Keratinocyte (primary cell): ENCODE data around the gene SPATA9. TPM values are rescaled to one million over a fixed set of nuclear protein-coding genes. Genes with fewer than 3 reads are reported as not detected.
"Not testable (repeated sequence)": the region's sequence is repeated elsewhere in the genome, so short reads cannot be mapped to it uniquely, and the experiment has no call there.

ENCODE experiments used
- DNase-seq: peaks from one replicate; pipeline ENCODE4 v3.0.0-alpha.2; 2011; ENCODE audit warnings: low read depth, missing footprints, low spot score
- FAIRE-seq: peaks from 2 replicates; lab custom pipeline; 2011; peaks lifted over from hg19 to GRCh38; lab: Jason Lieb, UNC
- H2AFZ ChIP-seq: 2 replicates; pipeline ENCODE4 v1.6.0; 2012; ENCODE audit warnings: low read length, control low read depth, inconsistent platforms; ENCODE audit not compliant: control insufficient read depth
- H3K27ac ChIP-seq: 2 replicates; pipeline ENCODE4 v1.5.1; 2011; ENCODE audit warnings: low read length; ENCODE audit not compliant: control insufficient read depth, insufficient read depth
- H3K27me3 ChIP-seq: 3 replicates; pipeline ENCODE4 v1.6.0; 2011; ENCODE audit warnings: low read length; ENCODE audit not compliant: control insufficient read depth, insufficient read depth; ENCODE audit errors: extremely low read depth
- H3K36me3 ChIP-seq, 2 experiments: 2 replicates in 1 of 2; 3 replicates in 1 of 2; pipeline ENCODE4 v1.5.1; 2011; ENCODE audit warnings: low read length in 2 of 2, mild to moderate bottlenecking in 1 of 2; ENCODE audit not compliant: control insufficient read depth in 2 of 2, insufficient read depth in 2 of 2; ENCODE audit errors: extremely low read depth in 1 of 2
- H3K4me1 ChIP-seq: 3 replicates; pipeline ENCODE4 v1.5.1; 2011; ENCODE audit warnings: low read length; ENCODE audit not compliant: control insufficient read depth, insufficient read depth; ENCODE audit errors: extremely low read depth
- H3K4me2 ChIP-seq: 3 replicates; pipeline ENCODE4 v1.6.0; 2011; ENCODE audit warnings: low read depth, low read length; ENCODE audit not compliant: control insufficient read depth, insufficient read depth; ENCODE audit errors: extremely low read depth
- H3K4me3 ChIP-seq, 3 experiments: fragments of 200-600 bp in 1 of 3; sonication (generic) in 1 of 3; 2 replicates in 2 of 3; 3 replicates in 1 of 3; pipeline ENCODE4 v1.5.1; 2011 to 2016; ENCODE audit warnings: low read length in 3 of 3, mild to moderate bottlenecking in 3 of 3, control low read depth in 2 of 3, inconsistent platforms in 1 of 3, low read depth in 1 of 3, mixed read lengths in 1 of 3, mixed run types in 1 of 3, moderate library complexity in 1 of 3; ENCODE audit not compliant: control insufficient read depth in 2 of 3, insufficient read depth in 2 of 3; ENCODE audit errors: extremely low read depth in 1 of 3
- H3K79me2 ChIP-seq: 2 replicates; pipeline ENCODE4 v1.6.0; 2012; ENCODE audit warnings: low read length; ENCODE audit not compliant: control insufficient read depth, insufficient read depth
- H3K9ac ChIP-seq: 3 replicates; pipeline ENCODE4 v1.6.0; 2011; ENCODE audit warnings: low read length; ENCODE audit not compliant: control insufficient read depth, insufficient read depth; ENCODE audit errors: extremely low read depth
- H3K9me1 ChIP-seq: 3 replicates; pipeline ENCODE4 v1.6.0; 2011; ENCODE audit warnings: low read length; ENCODE audit not compliant: control insufficient read depth, insufficient read depth; ENCODE audit errors: extremely low read depth
- H3K9me3 ChIP-seq: 2 replicates; pipeline ENCODE4 v1.5.1; 2012; ENCODE audit warnings: low read depth, low read length; ENCODE audit not compliant: control insufficient read depth
- H4K20me1 ChIP-seq: 3 replicates; pipeline ENCODE4 v1.6.0; 2011; ENCODE audit warnings: low read length; ENCODE audit not compliant: control insufficient read depth, insufficient read depth; ENCODE audit errors: extremely low read depth
- EZH2 ChIP-seq: IDR thresholded peaks from one replicate; pipeline ENCODE4 v1.6.1; 2012; ENCODE audit warnings: inconsistent platforms, mild to moderate bottlenecking, low read length, moderate library complexity
- dilution Hi-C: fragments of 300-500 bp; cut with MboI; formaldehyde crosslinking; loops from one replicate; pipeline ENCODE4 v1.7.0; 2020; ENCODE audit warnings: low sequenced_read_pairs; ENCODE audit not compliant: extremely low pct_ligation_motif_present
- polyA plus RNA-seq, 5 experiments: library from polyadenylated mRNA; depleted of rRNA in 3 of 5; stranded (reverse) in 3 of 5; stranded (forward) in 1 of 5; unstranded in 1 of 5; fragments of >200 nt; gene quantifications; 1 replicate in 1 of 5; 2 replicates in 3 of 5; 3 replicates in 1 of 5; pipeline versions ENCODE4 v1.2.1 to v1.2.3, GENCODE V29; 2011 to 2012; ENCODE audit warnings: missing spikeins in 2 of 5, low read depth in 1 of 5, low replicate concordance in 1 of 5
- TF ChIP-seq, protein P1 (sequence below), 3 experiments: IDR thresholded peaks in 1 of 3; conservative IDR thresholded peaks in 1 of 3; optimal IDR thresholded peaks in 1 of 3; 2 replicates in 2 of 3; 3 replicates in 1 of 3; pipeline versions ENCODE3 to v1.5.1; 2011; ENCODE audit warnings: low read length in 3 of 3, mild to moderate bottlenecking in 3 of 3, moderate library complexity in 2 of 3, control low read depth in 1 of 3, inconsistent platforms in 1 of 3; ENCODE audit not compliant: insufficient read depth in 2 of 3; ENCODE audit errors: extremely low read depth in 1 of 3

SPATA9 gene
- polyA plus RNA-seq, 1 donor (not counting 4 experiments of a cell fraction or from before 2014, with no cell fraction given) = not detected

- H3K4me1 ChIP-seq = peaks cover 11% of the 10 kb centered on the region
- peak overlapping the region; percentile 67 for H2AFZ ChIP-seq
- no peaks in the 10 kb centered on the region for H3K9me3 ChIP-seq
- peak overlapping the region; percentile 95 for H3K4me2 ChIP-seq
- TF ChIP-seq, protein P1, sequence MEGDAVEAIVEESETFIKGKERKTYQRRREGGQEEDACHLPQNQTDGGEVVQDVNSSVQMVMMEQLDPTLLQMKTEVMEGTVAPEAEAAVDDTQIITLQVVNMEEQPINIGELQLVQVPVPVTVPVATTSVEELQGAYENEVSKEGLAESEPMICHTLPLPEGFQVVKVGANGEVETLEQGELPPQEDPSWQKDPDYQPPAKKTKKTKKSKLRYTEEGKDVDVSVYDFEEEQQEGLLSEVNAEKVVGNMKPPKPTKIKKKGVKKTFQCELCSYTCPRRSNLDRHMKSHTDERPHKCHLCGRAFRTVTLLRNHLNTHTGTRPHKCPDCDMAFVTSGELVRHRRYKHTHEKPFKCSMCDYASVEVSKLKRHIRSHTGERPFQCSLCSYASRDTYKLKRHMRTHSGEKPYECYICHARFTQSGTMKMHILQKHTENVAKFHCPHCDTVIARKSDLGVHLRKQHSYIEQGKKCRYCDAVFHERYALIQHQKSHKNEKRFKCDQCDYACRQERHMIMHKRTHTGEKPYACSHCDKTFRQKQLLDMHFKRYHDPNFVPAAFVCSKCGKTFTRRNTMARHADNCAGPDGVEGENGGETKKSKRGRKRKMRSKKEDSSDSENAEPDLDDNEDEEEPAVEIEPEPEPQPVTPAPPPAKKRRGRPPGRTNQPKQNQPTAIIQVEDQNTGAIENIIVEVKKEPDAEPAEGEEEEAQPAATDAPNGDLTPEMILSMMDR (optimal IDR thresholded peaks at IDR 0.05 in 1 of 3, IDR thresholded peaks at IDR 0.05 in 1 of 3, conservative IDR thresholded peaks at IDR 0.05 in 1 of 3; ENCODE audit: extremely low read depth in 1 of 3, insufficient read depth in 2 of 3, low read length in 3 of 3) = no peak
- TF ChIP-seq EZH2 = no peak
- no peaks in the 10 kb centered on the region for H3K27me3 ChIP-seq
- H3K27ac ChIP-seq = no peak overlapping the region
- dilution Hi-C loops = no loop called here
- peak overlapping the region; percentile 82 for H3K9ac ChIP-seq
- no peaks in the 10 kb centered on the region for H4K20me1 ChIP-seq
- H3K4me3 ChIP-seq = peak overlapping the region in 1 of 3 experiments; percentile 63
- DNase-seq = no peak
- no peaks in the 10 kb centered on the region for H3K36me3 ChIP-seq
- no peaks in the 10 kb centered on the region for H3K9me1 ChIP-seq
- peak; percentile 39 for FAIRE-seq
- no peaks in the 10 kb centered on the region for H3K79me2 ChIP-seq
Measured at GRCh38 chr5:95647886-95648860, 34.6 kb downstream of the SPATA9 start.

- Histone ChIP-seq H3K27ac (peak within 1 kb of the TSS; percentile 85), H3K4me3 (peak within 1 kb of the TSS; percentile 40 to 77 (median 63)), H3K79me2 (no peaks in the 10 kb centered on the region), H4K20me1 (no peaks in the 10 kb centered on the region), H3K36me3 (no peaks in the 10 kb centered on the region), H3K4me1 (peaks cover 11% of the 10 kb centered on the region), H2AFZ (peak within 1 kb of the TSS; percentile 90), H3K9ac (peak within 1 kb of the TSS; percentile 82), H3K9me3 (no peaks in the 10 kb centered on the region), H3K27me3 (no peaks in the 10 kb centered on the region), H3K4me2 (peak within 1 kb of the TSS; percentile 95), H3K9me1 (no peaks in the 10 kb centered on the region)
- dilution Hi-C loops = no loop called here
- DNase-seq (peak; percentile 57), FAIRE-seq (peak; percentile 73)
- TF ChIP-seq, protein P1 (optimal IDR thresholded peaks at IDR 0.05 in 1 of 3, IDR thresholded peaks at IDR 0.05 in 1 of 3, conservative IDR thresholded peaks at IDR 0.05 in 1 of 3; ENCODE audit: extremely low read depth in 1 of 3, insufficient read depth in 2 of 3, low read length in 3 of 3) = peak; percentile 7 to 26 (median 19)
- no peak for TF ChIP-seq EZH2
Measured at GRCh38 chr5:95646569-95647431, 36.0 kb downstream of the SPATA9 start, which contains the start of gene RFESD. TSS of gene RFESD (plus strand) at chr5:95646777. CDS start at chr5:95652272, 5,495 bp downstream.

- H3K79me2 ChIP-seq, H3K9me1 ChIP-seq, FAIRE-seq, H3K27me3 ChIP-seq, dilution Hi-C loops, H4K20me1 ChIP-seq, H3K36me3 ChIP-seq, H3K9me3 ChIP-seq, H3K27ac ChIP-seq, H3K9ac ChIP-seq, DNase-seq: not testable (repeated sequence)
- H3K4me2 ChIP-seq = peak overlapping the region; percentile 95
- peak overlapping the region in 1 of 3 experiments; percentile 77 for H3K4me3 ChIP-seq
- H3K4me1 ChIP-seq = peaks cover 11% of the 10 kb centered on the region
- peak overlapping the region; percentile 20 for H2AFZ ChIP-seq
Measured at GRCh38 chr5:95646226-95646568, 36.6 kb downstream of the SPATA9 start.
